Fibroblast of the aortic adventitia (primary cell): ENCODE data around the gene CIZ1. TPM values are rescaled to one million over a fixed set of nuclear protein-coding genes. Genes with fewer than 3 reads are reported as not detected.

Experiments
- DNase-seq: peaks from one replicate; pipeline ENCODE4 v3.0.0-alpha.2; 2010; ENCODE audit warnings: low read depth
- H3K4me3 ChIP-seq: 2 replicates; pipeline ENCODE4 v1.5.1; 2011; ENCODE audit warnings: low read depth, mild to moderate bottlenecking, control low read depth, low read length, moderate library complexity
- CTCF ChIP-seq: IDR thresholded peaks from 2 replicates; pipeline ENCODE4 v1.5.1; 2011; ENCODE audit warnings: mild to moderate bottlenecking, low read length, control low read depth, inconsistent platforms; ENCODE audit not compliant: insufficient read depth
- total RNA-seq: library from RNA; depleted of rRNA; stranded (reverse); fragments of >200 nt; gene quantifications from 2 replicates; pipeline ENCODE4 v1.2.3, GENCODE V29; 2012; ENCODE audit warnings: low replicate concordance

The CIZ1 gene
- total RNA-seq, 1 donor, result 47.8 TPM

- H3K4me3 ChIP-seq, result no peak overlapping the region
Measured at GRCh38 chr9:128225770-128226411, 34.5 kb upstream of the CIZ1 start.

GRCh38 chr9:128224877-128225276 lies 33.5 kb upstream of the CIZ1 start:
- no peak for DNase-seq
- no peak overlapping the region for H3K4me3 ChIP-seq
- no peak for TF ChIP-seq CTCF

More at GRCh38 chr9:128225770-128226411, 34.5 kb upstream of the CIZ1 start:
- DNase-seq, result no peak
- no peak for TF ChIP-seq CTCF

- no peak for DNase-seq
- H3K4me3 ChIP-seq, result no peak overlapping the region
- no peak for TF ChIP-seq CTCF
Measured at GRCh38 chr9:128222880-128223670, 31.7 kb upstream of the CIZ1 start.

GRCh38 chr9:128222026-128222425 lies 30.7 kb upstream of the CIZ1 start:
- TF ChIP-seq CTCF, result no peak
- no peak for DNase-seq
- no peak overlapping the region for H3K4me3 ChIP-seq

- no peak for DNase-seq
- no peak overlapping the region for H3K4me3 ChIP-seq
- TF ChIP-seq CTCF, result no peak
Measured at GRCh38 chr9:128219831-128220230, 28.5 kb upstream of the CIZ1 start.

GRCh38 chr9:128218518-128219389 lies 27.4 kb upstream of the CIZ1 start:
- H3K4me3 ChIP-seq, result no peak overlapping the region
- TF ChIP-seq CTCF, result no peak
- DNase-seq, result peak; percentile 68
